Smooth muscle cell (in vitro differentiated cells): ENCODE measurements around the gene SLC41A3. TPM values are rescaled to one million over a fixed set of nuclear protein-coding genes. Genes with fewer than 3 reads are reported as not detected.

Experiments used
- DNase-seq: peaks from one replicate; lab custom pipeline; 2025; ENCODE audit not compliant: unreplicated experiment; lab: John Stamatoyannopoulos, UW
- H2AFZ ChIP-seq: fragments of 200-600 bp; sonication (generic); 2 replicates; pipeline ENCODE4 v1.6.0; 2016; ENCODE audit warnings: antibody characterized with exemption, low read depth, mild to moderate bottlenecking
- H3F3A ChIP-seq: fragments of 200-600 bp; sonication (generic); 2 replicates; pipeline ENCODE4 v1.6.0; 2017; ENCODE audit warnings: antibody characterized with exemption, low read depth
- H3K27ac ChIP-seq: fragments of 200-600 bp; sonication (generic); 2 replicates; pipeline ENCODE4 v1.5.1; 2016; ENCODE audit warnings: low read depth, mild to moderate bottlenecking
- H3K27me3 ChIP-seq: fragments of 200-600 bp; sonication (generic); 2 replicates; pipeline ENCODE4 v1.6.1; 2016; ENCODE audit warnings: low read depth, mild to moderate bottlenecking
- H3K36me3 ChIP-seq: fragments of 200-600 bp; sonication (generic); 2 replicates; pipeline ENCODE4 v1.5.1; 2016; ENCODE audit warnings: low read depth
- H3K4me1 ChIP-seq: fragments of 200-600 bp; sonication (generic); 2 replicates; pipeline ENCODE4 v1.5.1; 2016; ENCODE audit warnings: low read depth
- H3K4me2 ChIP-seq: fragments of 200-600 bp; sonication (generic); 2 replicates; pipeline ENCODE4 v1.6.0; 2016; ENCODE audit warnings: mild to moderate bottlenecking
- H3K4me3 ChIP-seq: fragments of 200-600 bp; sonication (generic); 2 replicates; pipeline ENCODE4 v1.5.1; 2016; ENCODE audit warnings: mild to moderate bottlenecking
- H3K79me2 ChIP-seq: fragments of 200-600 bp; sonication (generic); 2 replicates; pipeline ENCODE4 v1.6.0; 2016; ENCODE audit warnings: low read depth, mild to moderate bottlenecking
- H3K9ac ChIP-seq: fragments of 200-600 bp; sonication (generic); 2 replicates; pipeline ENCODE4 v1.6.0; 2016; ENCODE audit warnings: low read depth
- H3K9me3 ChIP-seq: fragments of 200-600 bp; sonication (generic); replicated peaks from 2 replicates; pipeline ENCODE4 v1.5.1; 2016; ENCODE audit warnings: low read depth
- H4K20me1 ChIP-seq: fragments of 200-600 bp; sonication (generic); 2 replicates; pipeline ENCODE4 v1.6.0; 2016; ENCODE audit warnings: low read depth
- CTCF ChIP-seq: fragments of 200-600 bp; sonication (generic); IDR thresholded peaks from 2 replicates; pipeline ENCODE4 v1.5.1; 2017; ENCODE audit warnings: borderline replicate concordance, mild to moderate bottlenecking, antibody characterized with exemption; ENCODE audit not compliant: insufficient read depth, poor library complexity, severe bottlenecking
- WGBS: methylation state at CpG from one replicate; pipeline ENCODE4 v1.1.7; 2016; ENCODE audit warnings: low lambda C conversion rate; 5-methylcytosine and 5-hydroxymethylcytosine counted together
- polyA plus RNA-seq: library from polyadenylated mRNA; unstranded; fragments of >200 nt; fragmentation: Nextera tagmentation; extraction: Ambion mirVana; gene quantifications from 2 replicates; pipeline ENCODE4 v1.2.1, GENCODE V29; 2016
- total RNA-seq: library from RNA; depleted of rRNA; stranded (reverse); fragments of >200 nt; gene quantifications from 2 replicates; pipeline ENCODE4 v1.2.3, GENCODE V29; 2014

Gene SLC41A3
- total and polyA plus RNA-seq, 2 experiments from 2014 or later, result 20.7 to 23.9 TPM

GRCh38 chr3:126105691-126106187, 21.8 kb upstream of the SLC41A3 start:
- H4K20me1 ChIP-seq, result no peaks in the 10 kb centered on the region
- no peaks in the 10 kb centered on the region for H3K36me3 ChIP-seq
- H3F3A ChIP-seq, result no peaks in the 10 kb centered on the region
- H3K79me2 ChIP-seq, result no peaks in the 10 kb centered on the region
- no peak for DNase-seq
- no peaks in the 10 kb centered on the region for H3K4me1 ChIP-seq
- H2AFZ ChIP-seq, result no peak overlapping the region
- H3K9me3 ChIP-seq, result no peaks in the 10 kb centered on the region
- no peak for TF ChIP-seq CTCF
- H3K27ac ChIP-seq, result no peak overlapping the region
- 90% methylated on average over 16 of the region's 16 CpGs for WGBS
- H3K9ac ChIP-seq, result no peak overlapping the region
- H3K4me2 ChIP-seq, result no peak overlapping the region
- H3K27me3 ChIP-seq, result no peaks in the 10 kb centered on the region
- no peak overlapping the region for H3K4me3 ChIP-seq

- H3F3A ChIP-seq, result peaks cover 5% of the 10 kb centered on the region
- H3K4me2 ChIP-seq, result no peak overlapping the region
- no peak for TF ChIP-seq CTCF
- no peak overlapping the region for H3K27ac ChIP-seq
- no peak for DNase-seq
- no peak overlapping the region for H3K4me3 ChIP-seq
- H3K9ac ChIP-seq, result no peak overlapping the region
- H4K20me1 ChIP-seq, result no peaks in the 10 kb centered on the region
- WGBS, result 89% methylated on average over 15 of the region's 15 CpGs
- H3K27me3 ChIP-seq, result no peaks in the 10 kb centered on the region
- no peaks in the 10 kb centered on the region for H3K9me3 ChIP-seq
- H3K79me2 ChIP-seq, result no peaks in the 10 kb centered on the region
- H2AFZ ChIP-seq, result no peak overlapping the region
- H3K36me3 ChIP-seq, result no peaks in the 10 kb centered on the region
- no peaks in the 10 kb centered on the region for H3K4me1 ChIP-seq
Observed at GRCh38 chr3:126104742-126105605, 21.1 kb upstream of the SLC41A3 start.

- Histone ChIP-seq H3K79me2 (no peaks in the 10 kb centered on the region), H3K9ac (no peak overlapping the region), H3K4me3 (no peak overlapping the region), H3K4me2 (no peak overlapping the region), H2AFZ (no peak overlapping the region), H3K4me1 (no peaks in the 10 kb centered on the region), H3F3A (peaks cover 5% of the 10 kb centered on the region), H3K27ac (no peak overlapping the region), H3K36me3 (no peaks in the 10 kb centered on the region), H3K9me3 (no peaks in the 10 kb centered on the region), H3K27me3 (no peaks in the 10 kb centered on the region), H4K20me1 (no peaks in the 10 kb centered on the region)
- no peak for TF ChIP-seq CTCF
- no peak for DNase-seq
- 83% methylated on average over 7 of the region's 7 CpGs for WGBS
Observed at GRCh38 chr3:126104028-126104635, 20.2 kb upstream of the SLC41A3 start.
